Heart left ventricle (tissue), 16 donors: ENCODE results near the gene CAPZA1. TPM values are rescaled to one million over a fixed set of nuclear protein-coding genes. Genes with fewer than 3 reads are reported as not detected.

Source experiments
- ATAC-seq, 4 donors: fragments of 200-7000 bp; cut with Tn5 transposase; one replicate each; pipeline ENCODE4 v1.9.1; 2020 to 2022; ENCODE audit warnings: moderate library complexity in 4 of 4, mild to moderate bottlenecking in 3 of 4, moderate number of reproducible peaks in 1 of 4
- DNase-seq, 5 donors: peaks; one replicate each; pipeline ENCODE4 v3.0.0-alpha.2; 2020
- H3K27ac ChIP-seq, 12 donors: fragments of 200-600 bp; sonication (generic) in 4 of 12; one replicate each; pipeline versions ENCODE4 v1.5.0 to v1.8.0; 2016 to 2022; ENCODE audit warnings: mild to moderate bottlenecking in 2 of 12
- H3K27me3 ChIP-seq, 9 donors: fragments of 200-600 bp; sonication (generic) in 2 of 9; one replicate each; pipeline versions ENCODE4 v1.5.1 to v1.8.0; 2016 to 2022; ENCODE audit warnings: mild to moderate bottlenecking in 3 of 9
- H3K36me3 ChIP-seq, 9 donors: fragments of 200-600 bp; sonication (generic) in 2 of 9; one replicate each; pipeline versions ENCODE4 v1.5.0 to v1.8.0; 2018 to 2022; ENCODE audit warnings: mild to moderate bottlenecking in 2 of 9
- H3K4me1 ChIP-seq, 12 donors: fragments of 200-600 bp; sonication (generic) in 4 of 12; one replicate each; pipeline versions ENCODE4 v1.5.0 to v1.8.0; 2016 to 2022; ENCODE audit warnings: mild to moderate bottlenecking in 3 of 12
- H3K4me3 ChIP-seq, 12 donors: fragments of 200-600 bp; sonication (generic) in 4 of 12; one replicate each; pipeline versions ENCODE4 v1.5.0 to v1.8.0; 2017 to 2022; ENCODE audit warnings: mild to moderate bottlenecking in 9 of 12, moderate library complexity in 4 of 12
- H3K9me3 ChIP-seq, 12 donors: fragments of 200-600 bp; sonication (generic) in 4 of 12; one replicate each; pipeline versions ENCODE4 v1.5.0 to v1.8.0; 2016 to 2022; ENCODE audit warnings: mild to moderate bottlenecking in 1 of 12
- POLR2A ChIP-seq, 2 donors: fragments of 450-650 bp; IDR thresholded peaks; one replicate each; pipeline ENCODE4 v1.6.1; 2017; ENCODE audit warnings: antibody characterized with exemption in 2 of 2, mild to moderate bottlenecking in 2 of 2, moderate library complexity in 2 of 2
- WGBS, 4 donors: extraction: QIAGEN DNeasy Blood & Tissue Kit in 2 of 4; methylation state at CpG; one replicate each; pipeline versions ENCODE4 v1.1.5 to v1.1.7; 2013 to 2018; 5-methylcytosine and 5-hydroxymethylcytosine counted together
- intact Hi-C, 10 donors: fragments of 100-400 bp; cut with DNase I; formaldehyde crosslinking; loops; one replicate each; pipeline versions ENCODE4 v1.11.1 to v1.14.2; 2022
- polyA plus RNA-seq, 2 donors: library from polyadenylated mRNA; stranded (reverse); fragments of 200-250 nt; gene quantifications; one replicate each; pipeline ENCODE4 v1.2.3, GENCODE V29; 2013
- total RNA-seq, 9 donors: library from RNA; depleted of rRNA in 2 of 9; stranded (reverse); fragments of >200 nt in 2 of 9; fragmentation: NEBNext Ultra II Directional in 3 of 9; extraction: Animal tissue kit (Norgen Biotek cat#: 25700) in 3 of 9; gene quantifications; one replicate each; pipeline versions ENCODE4 v1.1.0 to v1.2.4, GENCODE V29; 2016 to 2023
- TF ChIP-seq, protein P1 (sequence below), 12 donors: fragments of 200-600 bp; sonication (generic) in 4 of 12; IDR thresholded peaks; one replicate each; pipeline versions ENCODE4 v1.5.0 to v1.8.0; 2018 to 2022; ENCODE audit warnings: antibody characterized with exemption in 12 of 12, mild to moderate bottlenecking in 5 of 12
- donor health status: ischemic (EF 13 %, LVEDD 7.1; RV severe dilation, severe dysfunction).
- donor health status: healthy with polysubstance abuse.
- donor health status: DM: no; HTN: yes; CAD: no.
- donor health status: DM: no; HTN: no; CAD: no.
- donor health status: ischemic (EF 25% LVEDD 6.9; RV normal size, moderate dysfunction).
- donor health status: ischemic (EF 25% LVEDD 5.7; RV mildly dilated, moderate dysfunction).
- donor health status: healthy.
- donor health status: DM: yes; HTN: yes; CAD: no.
- donor health status: ischemic (EF 35%, LVEDD 5.7; RV mildly dilated, moderate dysfunction).
- donor health status: nonischemic (EF 11% LVEDD 7.7; RV severe dilation, severe dysfunction).
- donor health status: DM: yes; HTN: yes; CAD: no.
- donor health status: PGD.
- donor health status: ischemic (EF 29% LVEDD 5.4; RV normal size, mild dysfunction).
- donor health status: nonischemic (EF 23%, LVEDD 6.1; RV moderate dilation, normal function).

CAPZA1 gene
- total and polyA plus RNA-seq, 11 donors, result 17.0 to 98.4 (median 32.6) TPM

DNA sequence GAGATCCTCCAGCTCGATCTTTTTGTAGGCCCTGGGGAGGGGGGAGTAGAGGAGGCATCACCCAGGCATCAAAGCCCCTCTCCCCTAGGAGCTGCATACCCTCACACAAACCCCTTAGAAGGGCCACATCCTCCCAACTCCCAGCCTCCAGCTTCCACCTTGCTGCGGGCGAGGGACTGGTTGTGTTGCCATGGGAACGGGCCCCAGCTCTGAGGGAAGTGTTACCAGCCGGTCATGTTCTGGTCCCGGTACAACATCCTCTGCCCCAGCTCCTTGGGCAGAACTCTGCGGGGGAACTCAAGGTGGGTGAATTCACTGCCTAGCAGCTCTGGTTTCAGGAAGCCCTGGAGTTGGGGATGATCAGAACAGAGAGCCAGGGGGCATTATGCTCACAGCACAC, 91.4 kb downstream of the CAPZA1 start:
- Histone ChIP-seq H3K27ac (no peak overlapping the region), H3K4me1 (peaks cover 0 to 33% (median 22%) of the 10 kb centered on the region in 12 donors), H3K9me3 (no peaks in the 10 kb centered on the region), H3K4me3 (no peak overlapping the region), H3K36me3 (peaks cover 0 to 4% (median 0%) of the 10 kb centered on the region in 9 donors), H3K27me3 (no peaks in the 10 kb centered on the region)
- intact Hi-C loops, result loop anchor here in 5 of 10 donors (5.0 to 10.0 kb wide), 4 partner anchors 174 to 964 kb away; partner anchors contain the start of gene LRIG2 (in 5 of the 5)
- ATAC-seq (no peak), DNase-seq (no peak)
- no peak for TF ChIP-seq POLR2A (IDR thresholded peaks at IDR 0.05)
- TF ChIP-seq, protein P1, sequence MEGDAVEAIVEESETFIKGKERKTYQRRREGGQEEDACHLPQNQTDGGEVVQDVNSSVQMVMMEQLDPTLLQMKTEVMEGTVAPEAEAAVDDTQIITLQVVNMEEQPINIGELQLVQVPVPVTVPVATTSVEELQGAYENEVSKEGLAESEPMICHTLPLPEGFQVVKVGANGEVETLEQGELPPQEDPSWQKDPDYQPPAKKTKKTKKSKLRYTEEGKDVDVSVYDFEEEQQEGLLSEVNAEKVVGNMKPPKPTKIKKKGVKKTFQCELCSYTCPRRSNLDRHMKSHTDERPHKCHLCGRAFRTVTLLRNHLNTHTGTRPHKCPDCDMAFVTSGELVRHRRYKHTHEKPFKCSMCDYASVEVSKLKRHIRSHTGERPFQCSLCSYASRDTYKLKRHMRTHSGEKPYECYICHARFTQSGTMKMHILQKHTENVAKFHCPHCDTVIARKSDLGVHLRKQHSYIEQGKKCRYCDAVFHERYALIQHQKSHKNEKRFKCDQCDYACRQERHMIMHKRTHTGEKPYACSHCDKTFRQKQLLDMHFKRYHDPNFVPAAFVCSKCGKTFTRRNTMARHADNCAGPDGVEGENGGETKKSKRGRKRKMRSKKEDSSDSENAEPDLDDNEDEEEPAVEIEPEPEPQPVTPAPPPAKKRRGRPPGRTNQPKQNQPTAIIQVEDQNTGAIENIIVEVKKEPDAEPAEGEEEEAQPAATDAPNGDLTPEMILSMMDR (IDR thresholded peaks at IDR 0.05), result no peak
- WGBS, 4 donors, result 79 to 90% (median 84%) methylated on average over 7 of the region's 7 CpGs

DNA sequence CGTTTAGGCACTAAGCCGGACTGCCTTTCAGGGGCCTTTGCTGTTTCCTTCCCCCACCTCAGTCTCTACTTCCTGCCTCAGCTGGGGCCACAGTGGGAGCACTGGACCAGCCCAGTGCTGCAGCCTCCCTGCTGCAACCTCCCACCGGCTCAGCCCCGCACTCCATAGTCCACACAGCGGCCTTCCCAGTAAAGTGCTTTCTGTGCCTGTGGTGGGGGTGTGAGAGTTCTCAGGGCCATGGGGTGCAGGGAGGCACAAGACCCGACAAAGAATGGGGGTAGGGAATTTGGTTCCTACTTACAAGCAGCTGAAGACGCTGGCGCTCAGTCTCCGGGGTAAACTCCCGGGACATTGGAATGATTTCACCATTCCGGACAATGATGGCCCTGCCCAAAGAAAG, 92.0 kb downstream of the CAPZA1 start:
- WGBS, 4 donors, result 74 to 80% (median 77%) methylated on average over 11 of the region's 11 CpGs
- Histone ChIP-seq H3K27ac (no peak overlapping the region), H3K27me3 (no peaks in the 10 kb centered on the region), H3K9me3 (no peaks in the 10 kb centered on the region), H3K4me3 (no peak overlapping the region), H3K36me3 (peaks cover 0 to 4% (median 0%) of the 10 kb centered on the region in 9 donors), H3K4me1 (peaks cover 0 to 34% (median 23%) of the 10 kb centered on the region in 12 donors)
- intact Hi-C loops, result loop anchor here in 5 of 10 donors (2.0 to 10.0 kb wide), 5 partner anchors 37 to 963 kb away; partner anchors contain the start of genes LRIG2 (in 5 of the 5) and MOV10 (in 1 of the 5)
- TF ChIP-seq, protein P1 (IDR thresholded peaks at IDR 0.05), result no peak
- no peak for ATAC-seq
- DNase-seq, result no peak

GRCh38 chr1:112712191-112712590, 92.6 kb downstream of the CAPZA1 start:
- intact Hi-C loops, result loop anchor here in 5 of 10 donors (2.0 to 10.0 kb wide), 5 partner anchors 37 to 963 kb away; partner anchors contain the start of genes LRIG2 (in 5 of the 5) and MOV10 (in 1 of the 5)
- H3K27me3 ChIP-seq, result no peaks in the 10 kb centered on the region
- ATAC-seq (no peak), DNase-seq (no peak)
- no peak overlapping the region for H3K27ac ChIP-seq
- TF ChIP-seq POLR2A (IDR thresholded peaks at IDR 0.05), result no peak
- no peaks in the 10 kb centered on the region for H3K9me3 ChIP-seq
- no peak overlapping the region for H3K4me3 ChIP-seq
- 88 to 98% (median 93%) methylated on average over 6 to 7 of the region's 7 CpGs for WGBS, 4 donors
- peaks cover 0 to 34% (median 23%) of the 10 kb centered on the region in 12 donors for H3K4me1 ChIP-seq
- peaks cover 0 to 4% (median 0%) of the 10 kb centered on the region in 9 donors for H3K36me3 ChIP-seq

GRCh38 chr1:112712701-112713128, 93.1 kb downstream of the CAPZA1 start:
- intact Hi-C loops, result loop anchor here in 5 of 10 donors (2.0 to 10.0 kb wide), 5 partner anchors 38 to 962 kb away; partner anchors contain the start of genes LRIG2 (in 5 of the 5) and MOV10 (in 1 of the 5)
- WGBS, 4 donors, result 86 to 92% (median 88%) methylated on average over 8 to 9 of the region's 9 CpGs

More at GRCh38 chr1:112712701-112713128, 93.1 kb downstream of the CAPZA1 start:
- Histone ChIP-seq H3K9me3 (no peaks in the 10 kb centered on the region), H3K4me1 (peaks cover 0 to 29% (median 19%) of the 10 kb centered on the region in 12 donors), H3K27ac (no peak overlapping the region), H3K27me3 (no peaks in the 10 kb centered on the region), H3K4me3 (no peak overlapping the region), H3K36me3 (peaks cover 0 to 4% (median 0%) of the 10 kb centered on the region in 9 donors)
- no peak for ATAC-seq
- DNase-seq, result no peak
- no peak for TF ChIP-seq POLR2A (IDR thresholded peaks at IDR 0.05)
- TF ChIP-seq, protein P1 (IDR thresholded peaks at IDR 0.05), result no peak
